ENCODE measurements around the gene ETHE1.

The ETHE1 gene

DNA sequence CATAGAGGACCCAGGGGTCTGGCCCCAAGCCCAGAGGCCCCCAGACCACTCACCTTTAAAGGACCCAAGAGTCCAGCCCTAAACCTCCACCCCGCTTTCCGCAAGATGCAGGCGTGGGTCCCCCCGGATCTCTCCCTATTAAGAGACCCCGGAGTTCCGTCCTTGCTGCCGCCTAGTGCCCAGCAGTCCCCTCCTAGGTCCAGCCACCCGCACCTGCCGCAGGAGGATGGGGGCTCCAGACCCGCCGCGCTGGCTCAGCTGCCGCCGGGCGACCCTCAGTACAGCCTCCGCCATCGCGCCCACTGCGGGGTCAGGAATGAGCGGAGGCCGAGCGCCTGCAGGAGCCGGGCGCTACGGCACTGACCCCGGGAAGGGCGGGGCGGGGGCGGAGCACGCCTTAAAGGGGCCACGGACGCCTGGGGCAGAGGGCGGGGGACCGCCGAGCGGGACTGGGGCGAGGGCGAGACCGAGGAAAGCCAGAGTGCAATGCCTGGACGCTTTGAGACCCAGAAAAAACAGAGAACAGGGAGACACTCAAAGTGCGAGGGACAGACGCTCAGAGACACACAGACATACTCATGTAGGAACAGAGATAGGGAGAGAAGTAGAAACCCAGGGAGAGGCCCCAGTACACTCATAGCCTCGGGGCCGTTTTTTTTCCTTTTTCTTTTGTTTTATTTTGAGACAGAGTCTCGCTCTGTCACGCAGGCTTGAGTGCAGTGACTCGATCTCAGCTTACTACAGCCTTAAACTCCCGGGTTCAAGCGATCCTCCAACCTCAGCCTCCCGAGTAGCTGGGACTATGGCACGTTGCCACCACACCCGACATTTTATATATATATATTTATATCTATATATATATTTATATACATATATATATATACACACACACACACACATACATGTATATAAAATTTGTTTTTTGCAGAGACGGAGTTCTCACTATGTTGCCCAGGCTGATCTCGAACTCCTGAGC lies at the start of gene ETHE1:
TSS of gene ETHE1 (minus strand) at position 318 of the 976 bp plus-strand sequence. CDS start at position 294, 24 bp downstream.
- no peak for DNase-seq (ENCODE audit: low read depth)
- no peak for TF ChIP-seq CTCF (conservative IDR thresholded peaks at IDR 0.05; ENCODE audit: low read depth, low read length)
- peak within 1 kb of the TSS; percentile 90 for H3K4me3 ChIP-seq (ENCODE audit: low read length)

GRCh38 chr19:43575955-43576878 lies 49.2 kb upstream of the ETHE1 start:
- peak overlapping the region; percentile 51 for H3K4me3 ChIP-seq (ENCODE audit: low read length)
- no peak for DNase-seq (ENCODE audit: low read depth)
- no peak for TF ChIP-seq CTCF (conservative IDR thresholded peaks at IDR 0.05; ENCODE audit: low read depth, low read length)

DNA sequence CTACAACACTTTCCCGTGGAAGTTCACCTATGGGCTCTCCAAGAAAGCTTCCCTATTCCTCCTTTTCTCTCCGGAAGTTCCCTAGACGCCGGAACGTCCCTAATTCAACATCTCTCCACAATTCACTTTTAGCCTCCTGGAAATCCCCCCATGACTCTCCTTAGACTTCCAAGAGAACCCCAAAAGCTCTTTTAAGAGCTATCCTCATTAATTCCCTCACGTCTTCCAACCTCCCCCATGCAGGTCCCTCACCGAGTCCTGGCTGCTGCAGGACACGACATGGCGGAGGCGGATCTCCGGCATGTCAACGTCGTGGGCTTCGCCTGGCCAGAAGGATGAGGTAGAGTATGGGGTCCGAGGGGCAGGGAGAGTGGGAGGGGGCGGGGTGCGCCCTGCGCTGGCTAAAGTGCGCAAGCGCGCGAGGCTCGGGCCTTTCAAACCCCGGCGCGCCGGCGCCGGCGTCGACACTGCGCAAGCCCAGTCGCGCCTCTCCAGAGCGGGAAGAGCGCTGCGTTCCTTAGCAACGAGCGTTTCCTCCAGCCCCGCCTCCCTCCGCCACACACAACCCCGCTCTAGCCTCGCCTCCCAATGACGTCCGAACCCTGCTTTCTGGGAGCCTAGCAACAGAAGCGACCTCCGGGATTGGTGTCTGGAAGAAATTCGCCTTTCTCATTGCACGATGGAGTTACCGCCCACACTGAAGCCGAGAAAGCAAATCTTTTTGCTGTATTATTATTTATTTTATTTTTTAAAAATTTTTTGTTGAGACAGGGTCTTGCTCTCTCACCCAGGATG lies 48.4 kb upstream of the ETHE1 start, which contains the start of the genes PINLYP and XRCC1:
TSS of gene PINLYP (plus strand) at position 646 of the 795 bp plus-strand sequence. CDS start 1,391 bp downstream, outside the sequence.
TSS of gene XRCC1 (minus strand) at position 372 of the 795 bp plus-strand sequence. CDS start at position 303, 69 bp downstream.
- TF ChIP-seq CTCF (conservative IDR thresholded peaks at IDR 0.05; ENCODE audit: low read depth, low read length) = no peak
- peak within 1 kb of the TSS; percentile 92 for H3K4me3 ChIP-seq (ENCODE audit: low read length)
- peak; percentile 96 for DNase-seq (ENCODE audit: low read depth)

DNA sequence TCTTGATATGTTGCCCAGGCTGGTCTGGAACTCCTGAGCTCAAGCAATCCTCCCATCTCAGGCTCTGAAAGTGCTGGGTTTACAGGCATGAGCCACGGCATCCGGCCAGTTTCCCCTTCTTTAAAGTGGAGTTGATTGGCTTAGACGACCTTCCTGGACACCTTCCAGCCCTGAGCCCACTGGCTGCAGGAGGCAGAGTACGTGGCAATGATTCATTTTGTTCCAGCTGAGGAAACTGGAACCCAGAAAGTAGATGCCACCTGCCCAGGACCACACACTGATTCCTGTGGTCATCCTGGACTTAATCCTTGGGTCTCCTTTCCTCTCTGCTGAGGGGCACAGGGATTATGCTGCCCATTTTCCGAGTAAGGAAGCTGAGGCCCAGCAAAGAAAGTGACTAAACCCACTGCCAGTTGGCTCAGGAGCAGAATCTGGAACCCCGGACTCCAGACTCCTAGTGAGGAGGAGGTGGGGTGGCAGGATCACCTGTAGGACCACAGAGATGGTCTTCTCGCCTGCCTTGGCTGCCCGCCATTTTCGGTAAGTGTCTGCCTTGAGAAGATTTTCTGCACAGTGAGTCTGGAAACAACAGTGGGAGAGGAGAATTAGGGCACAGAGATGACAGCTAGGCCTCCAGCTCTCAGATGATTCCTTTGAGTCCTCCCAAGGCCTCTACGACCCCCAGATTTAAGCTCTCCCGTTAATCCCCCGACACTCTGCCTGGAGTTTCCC lies 47.6 kb upstream of the ETHE1 start:
- TF ChIP-seq CTCF (conservative IDR thresholded peaks at IDR 0.05; ENCODE audit: low read depth, low read length) = no peak
- no peak for DNase-seq (ENCODE audit: low read depth)
- H3K4me3 ChIP-seq (ENCODE audit: low read length) = peak overlapping the region; percentile 92

- no peak overlapping the region for H3K4me3 ChIP-seq (ENCODE audit: low read length)
- no peak for DNase-seq (ENCODE audit: low read depth)
- TF ChIP-seq CTCF (conservative IDR thresholded peaks at IDR 0.05; ENCODE audit: low read depth, low read length) = no peak
These were observed 45.2 kb upstream of the ETHE1 start for GRCh38 chr19:43572171-43572588.

Measured in retinal pigment epithelial cell (primary cell).